ENCODE data around the gene ZNF655. TPM values are rescaled to one million over a fixed set of nuclear protein-coding genes. Genes with fewer than 3 reads are reported as not detected.

The ZNF655 gene
- total and polyA plus RNA-seq, 2 experiments from 2014 or later = 36.5 to 70.0 TPM

DNA sequence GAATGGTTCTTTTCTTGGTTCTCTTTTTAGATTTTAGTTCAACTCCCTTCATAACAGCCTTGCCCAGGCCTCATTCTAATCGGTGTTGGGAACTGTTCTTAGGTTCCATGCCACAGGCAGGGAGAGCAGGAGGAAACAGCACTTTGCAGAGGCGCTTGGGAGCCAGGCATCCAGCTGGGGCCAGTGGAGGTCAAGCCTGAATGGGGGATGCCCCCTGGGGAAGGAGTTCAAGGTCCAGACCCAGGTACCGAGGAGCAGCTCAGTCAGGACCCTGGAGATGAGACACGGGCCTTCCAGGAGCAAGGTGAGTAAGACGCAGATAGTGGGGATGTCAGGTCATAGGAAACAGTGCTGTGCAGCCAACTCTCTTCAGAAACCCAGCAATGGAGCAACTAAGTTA, 62.8 kb downstream of the ZNF655 start:
- no peak overlapping the region for H3K4me3 ChIP-seq
- no peak for DNase-seq
- 97 to 98% methylated on average over 5 of the region's 5 CpGs for WGBS, 2 experiments (ENCODE audit: low coverage in 1 of 2, low lambda C conversion rate in 2 of 2, missing lambda C conversion rate in 2 of 2)
- in situ Hi-C loops (cut with MboI) = no loop called here
- H3K27me3 ChIP-seq (replicated peaks; ENCODE audit: insufficient read depth) = no peaks in the 10 kb centered on the region
- H3K9me2 ChIP-seq (ENCODE audit: insufficient read depth) = no peaks in the 10 kb centered on the region
- H3K79me2 ChIP-seq (ENCODE audit: insufficient read depth) = peaks cover 47% of the 10 kb centered on the region
- no peak for TF ChIP-seq EZH2 (IDR thresholded peaks at IDR 0.05; ENCODE audit: insufficient read depth, poor library complexity, severe bottlenecking)
- no peak for TF ChIP-seq EZH2phosphoT487 (IDR thresholded peaks at IDR 0.05; ENCODE audit: insufficient read depth, low read depth)
- no peak overlapping the region for H2AFZ ChIP-seq
- no peaks in the 10 kb centered on the region for H3K9me3 ChIP-seq (ENCODE audit: low read depth)
- no peak overlapping the region for H3K4me2 ChIP-seq (ENCODE audit: unreplicated experiment)
- no peaks in the 10 kb centered on the region for H4K20me1 ChIP-seq (ENCODE audit: insufficient read depth)
- peaks cover 25% of the 10 kb centered on the region for H3F3A ChIP-seq (ENCODE audit: insufficient read depth)
- H3K4me1 ChIP-seq (ENCODE audit: insufficient read depth) = peaks cover 21% of the 10 kb centered on the region
- H3K27ac ChIP-seq = no peak overlapping the region
- H3K36me3 ChIP-seq (ENCODE audit: low read depth) = peaks cover 45% of the 10 kb centered on the region
- no peak overlapping the region for H3K9ac ChIP-seq

DNA sequence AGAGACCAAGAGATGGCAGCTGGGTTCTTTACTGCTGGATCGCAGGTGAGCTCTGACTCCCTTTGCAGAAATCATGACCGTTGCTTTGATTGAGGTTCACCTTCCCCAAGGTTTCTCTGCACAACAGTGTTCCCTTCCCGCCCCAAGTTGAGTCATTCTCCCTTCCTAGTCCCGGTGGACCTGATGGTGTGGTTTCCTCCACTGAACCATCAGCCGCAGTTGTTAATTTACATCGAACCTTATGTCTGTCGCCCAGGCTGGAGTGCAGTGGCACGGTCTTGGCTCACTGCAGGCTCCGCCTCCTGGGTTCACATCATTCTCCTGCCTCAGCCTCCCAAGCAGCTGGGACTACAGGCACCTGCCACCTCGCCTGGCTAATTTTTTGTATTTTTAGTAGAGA, 64.2 kb downstream of the ZNF655 start:
- Histone ChIP-seq H3K79me2 (ENCODE audit: insufficient read depth) (peaks cover 35% of the 10 kb centered on the region), H4K20me1 (ENCODE audit: insufficient read depth) (no peaks in the 10 kb centered on the region), H2AFZ (no peak overlapping the region), H3K36me3 (ENCODE audit: low read depth) (peaks cover 56% of the 10 kb centered on the region), H3K9ac (no peak overlapping the region), H3F3A (ENCODE audit: insufficient read depth) (peaks cover 21% of the 10 kb centered on the region), H3K4me3 (no peak overlapping the region), H3K27me3 (replicated peaks; ENCODE audit: insufficient read depth) (no peaks in the 10 kb centered on the region), H3K27ac (no peak overlapping the region), H3K4me2 (ENCODE audit: unreplicated experiment) (no peak overlapping the region), H3K9me3 (ENCODE audit: low read depth) (no peaks in the 10 kb centered on the region), H3K9me2 (ENCODE audit: insufficient read depth) (no peaks in the 10 kb centered on the region), H3K4me1 (ENCODE audit: insufficient read depth) (peaks cover 18% of the 10 kb centered on the region)
- in situ Hi-C loops (cut with MboI) = no loop called here
- 96 to 97% methylated on average over 10 of the region's 10 CpGs for WGBS, 2 experiments (ENCODE audit: low coverage in 1 of 2, low lambda C conversion rate in 2 of 2, missing lambda C conversion rate in 2 of 2)
- DNase-seq = no peak
- no peak for TF ChIP-seq EZH2 (IDR thresholded peaks at IDR 0.05; ENCODE audit: insufficient read depth, poor library complexity, severe bottlenecking)

DNA sequence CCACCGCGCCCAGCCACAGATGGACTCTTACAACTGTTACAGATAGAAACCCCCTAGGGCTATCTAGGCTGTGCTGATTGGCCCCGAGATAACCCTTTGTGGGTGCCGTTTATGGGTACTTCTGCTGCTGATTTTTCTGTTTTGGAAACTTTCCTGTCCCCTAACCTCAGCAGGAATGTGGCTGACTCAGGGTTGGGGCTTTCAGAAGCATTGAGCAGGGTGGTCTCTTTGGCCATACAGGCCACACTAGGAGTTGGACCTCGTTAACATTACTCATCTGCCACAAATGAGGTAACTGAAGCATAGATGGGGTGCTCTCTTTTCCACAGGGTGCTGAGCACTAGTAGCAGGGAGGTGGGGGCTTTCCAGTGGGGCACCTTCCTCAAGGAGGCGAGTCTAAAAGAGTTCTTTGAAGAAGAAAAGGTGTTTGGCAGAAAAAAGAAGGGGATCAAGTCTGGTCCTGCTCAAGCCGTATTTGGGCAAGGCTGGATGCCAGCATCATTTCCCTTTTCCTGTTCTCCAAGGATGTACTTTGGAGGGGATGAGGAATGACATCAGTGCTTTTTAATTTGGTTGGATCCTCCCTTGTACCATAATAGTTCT, 64.8 kb downstream of the ZNF655 start:
- Histone ChIP-seq H3F3A (ENCODE audit: insufficient read depth) (peaks cover 16% of the 10 kb centered on the region), H3K9me2 (ENCODE audit: insufficient read depth) (no peaks in the 10 kb centered on the region), H3K27me3 (replicated peaks; ENCODE audit: insufficient read depth) (no peaks in the 10 kb centered on the region), H2AFZ (no peak overlapping the region), H3K36me3 (ENCODE audit: low read depth) (peaks cover 62% of the 10 kb centered on the region), H3K27ac (no peak overlapping the region), H4K20me1 (ENCODE audit: insufficient read depth) (no peaks in the 10 kb centered on the region), H3K4me1 (ENCODE audit: insufficient read depth) (peaks cover 14% of the 10 kb centered on the region), H3K9me3 (ENCODE audit: low read depth) (no peaks in the 10 kb centered on the region), H3K4me2 (ENCODE audit: unreplicated experiment) (no peak overlapping the region), H3K4me3 (no peak overlapping the region), H3K79me2 (ENCODE audit: insufficient read depth) (peaks cover 31% of the 10 kb centered on the region), H3K9ac (no peak overlapping the region)
- DNase-seq = no peak
- in situ Hi-C loops (cut with MboI) = no loop called here
- WGBS, 2 experiments (ENCODE audit: low coverage in 1 of 2, low lambda C conversion rate in 2 of 2, missing lambda C conversion rate in 2 of 2) = 90 to 91% methylated on average over 7 of the region's 7 CpGs
- TF ChIP-seq EZH2phosphoT487 (IDR thresholded peaks at IDR 0.05; ENCODE audit: insufficient read depth, low read depth) = no peak
- TF ChIP-seq EZH2 (IDR thresholded peaks at IDR 0.05; ENCODE audit: insufficient read depth, poor library complexity, severe bottlenecking) = no peak

DNA sequence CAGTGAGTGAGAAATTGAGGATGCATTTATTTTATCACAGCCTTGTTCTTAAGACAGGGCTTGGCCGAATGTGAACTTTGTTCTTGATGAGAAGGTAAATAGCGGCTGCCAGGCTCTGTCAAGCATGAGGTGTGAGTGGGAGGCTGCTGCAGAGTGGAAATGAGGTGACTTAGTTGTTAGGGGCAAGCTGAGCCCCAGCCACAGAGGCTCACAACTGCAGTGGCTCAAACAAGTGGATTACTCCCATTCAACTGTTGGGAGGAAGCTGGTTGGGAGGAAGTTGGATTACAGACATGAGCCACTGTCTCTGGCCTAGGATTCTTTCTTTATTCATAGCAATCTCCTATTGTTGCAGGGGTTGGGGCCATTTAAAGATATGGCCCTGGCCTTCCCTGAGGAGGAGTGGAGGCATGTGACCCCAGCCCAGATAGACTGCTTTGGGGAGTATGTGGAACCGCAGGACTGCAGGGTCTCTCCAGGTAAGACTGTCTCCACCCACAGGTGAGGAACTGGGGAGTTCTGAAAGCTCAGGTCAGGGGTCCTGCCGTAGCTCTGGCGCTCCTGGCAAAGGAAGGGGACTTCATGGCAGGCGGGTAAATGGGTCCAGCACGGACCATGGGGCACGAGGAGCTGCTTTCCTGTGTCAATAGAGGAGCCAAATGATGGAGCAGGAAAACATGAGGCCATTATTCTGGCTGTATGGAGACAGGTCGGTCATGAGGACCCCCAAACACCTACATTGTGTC, 65.4 kb downstream of the ZNF655 start:
- Histone ChIP-seq H2AFZ (no peak overlapping the region), H3K4me3 (no peak overlapping the region), H4K20me1 (ENCODE audit: insufficient read depth) (no peaks in the 10 kb centered on the region), H3K27ac (no peak overlapping the region), H3K27me3 (replicated peaks; ENCODE audit: insufficient read depth) (no peaks in the 10 kb centered on the region), H3K4me1 (ENCODE audit: insufficient read depth) (peaks cover 7% of the 10 kb centered on the region), H3K9ac (no peak overlapping the region), H3K9me3 (ENCODE audit: low read depth) (no peaks in the 10 kb centered on the region), H3K4me2 (ENCODE audit: unreplicated experiment) (no peak overlapping the region), H3K79me2 (ENCODE audit: insufficient read depth) (peaks cover 31% of the 10 kb centered on the region), H3K36me3 (ENCODE audit: low read depth) (peaks cover 65% of the 10 kb centered on the region), H3K9me2 (ENCODE audit: insufficient read depth) (no peaks in the 10 kb centered on the region), H3F3A (ENCODE audit: insufficient read depth) (peaks cover 9% of the 10 kb centered on the region)
- no peak for DNase-seq
- in situ Hi-C loops (cut with MboI) = no loop called here
- TF ChIP-seq EZH2phosphoT487 (IDR thresholded peaks at IDR 0.05; ENCODE audit: insufficient read depth, low read depth) = no peak
- TF ChIP-seq EZH2 (IDR thresholded peaks at IDR 0.05; ENCODE audit: insufficient read depth, poor library complexity, severe bottlenecking) = no peak
- WGBS, 2 experiments (ENCODE audit: low coverage in 1 of 2, low lambda C conversion rate in 2 of 2, missing lambda C conversion rate in 2 of 2) = 88 to 89% methylated on average over 9 of the region's 9 CpGs

All from GM23248 (cell line).